ENCODE measurements around the gene CALML6. TPM values are rescaled to one million over a fixed set of nuclear protein-coding genes. Genes with fewer than 3 reads are reported as not detected.

CALML6 gene
- total and polyA plus RNA-seq, 2 of the 4 experiments (the other 2 are of a cell fraction) = 0.91 TPM; not detected in 1

- H3K27me3 ChIP-seq (ENCODE audit: control insufficient read depth, insufficient read depth, low read length) = peaks cover 13% of the 10 kb centered on the region
- H2BK20ac ChIP-seq (ENCODE audit: low read depth, low read length) = no peak overlapping the region
- 56% methylated on average over 9 of the region's 15 CpGs; no CpG with 5 or more reads in 1 of the 2 experiments for WGBS, 2 experiments (ENCODE audit: extremely low coverage in 2 of 2, insufficient read length in 1 of 2)
- no peak overlapping the region for H3K4ac ChIP-seq (ENCODE audit: low read depth, low read length)
- H2AK5ac ChIP-seq (ENCODE audit: low read depth, low read length) = no peak overlapping the region
- TF ChIP-seq USF2 (IDR thresholded peaks at IDR 0.05; ENCODE audit: low read depth, low read length) (no peak), RAD21 (IDR thresholded peaks at IDR 0.05; ENCODE audit: low read length) (no peak), NFE2L2 (IDR thresholded peaks at IDR 0.05; ENCODE audit: low read depth, low read length) (no peak), CHD1 (IDR thresholded peaks at IDR 0.05; ENCODE audit: low read depth, low read length) (no peak), RFX5 (IDR thresholded peaks at IDR 0.05; ENCODE audit: low read depth, low read length) (no peak), FOS (IDR thresholded peaks at IDR 0.05; ENCODE audit: low read depth, low read length) (no peak), CTCF (conservative IDR thresholded peaks at IDR 0.05; ENCODE audit: low read depth, low read length) (no peak), SMC3 (IDR thresholded peaks at IDR 0.05; ENCODE audit: low read depth, low read length) (no peak), BHLHE40 (IDR thresholded peaks at IDR 0.05; ENCODE audit: low read depth, low read length) (no peak), RCOR1 (IDR thresholded peaks at IDR 0.05; ENCODE audit: insufficient replicate concordance, low read length) (no peak), MAZ (IDR thresholded peaks at IDR 0.05; ENCODE audit: borderline replicate concordance, low read depth, low read length) (no peak), ELK1 (IDR thresholded peaks at IDR 0.05; ENCODE audit: borderline replicate concordance, low read depth, low read length) (no peak), MAFK (IDR thresholded peaks at IDR 0.05; ENCODE audit: low read depth, low read length) (no peak), POLR2A (IDR thresholded peaks at IDR 0.05; ENCODE audit: low read depth, low read length) (no peak), MXI1 (IDR thresholded peaks at IDR 0.05; ENCODE audit: borderline replicate concordance, low read depth, low read length) (no peak), CEBPB (IDR thresholded peaks at IDR 0.05; ENCODE audit: low read depth, low read length) (no peak)
- no peak overlapping the region for H3K23ac ChIP-seq (ENCODE audit: low read depth, low read length)
- dilution Hi-C loops (cut with HindIII; ENCODE audit: low sequenced_read_pairs, unreplicated experiment) (no loop called here), in situ Hi-C loops (cut with MboI; ENCODE audit: low sequenced_read_pairs) (no loop called here), intact Hi-C loops (cut with micrococcal nuclease) (no loop called here)
- POLR2A ChIA-PET (ENCODE audit: unreplicated experiment) = no interaction called here
- H3K56ac ChIP-seq (ENCODE audit: extremely low read depth, insufficient read depth, low read length) = no peak overlapping the region
- no peak overlapping the region for H2AK9ac ChIP-seq (replicated peaks; ENCODE audit: low read depth, low read length, poor library complexity)
- CTCF ChIA-PET = no interaction called here
- no peak overlapping the region for H3K4me3 ChIP-seq (ENCODE audit: insufficient read depth, low read depth, low read length)
- DNase-seq (no peak), ATAC-seq (ENCODE audit: low read depth) (no peak)
- H3K9me3 ChIP-seq (ENCODE audit: control insufficient read depth, insufficient read depth, low read length) = no peaks in the 10 kb centered on the region
- H3K9ac ChIP-seq (ENCODE audit: low read depth, low read length) = no peak overlapping the region
- H3K27ac ChIP-seq (ENCODE audit: insufficient read depth, low read length) = no peak overlapping the region
- no peak overlapping the region for H4K91ac ChIP-seq (ENCODE audit: insufficient read depth, low read depth, low read length)
- H2BK5ac ChIP-seq (ENCODE audit: low read depth, low read length, poor library complexity, severe bottlenecking) = no peak overlapping the region
- H3K9me1 ChIP-seq (ENCODE audit: insufficient read depth, low read length) = peaks cover 4% of the 10 kb centered on the region; the same call in 1 of the 2 replicates
- no peak overlapping the region for H3K4me2 ChIP-seq (ENCODE audit: low read depth, low read length)
- no peaks in the 10 kb centered on the region for H3K4me1 ChIP-seq (ENCODE audit: control insufficient read depth, insufficient read depth, low read length)
- no peak overlapping the region for H4K5ac ChIP-seq (ENCODE audit: low read depth, low read length)
- no peak overlapping the region for H4K8ac ChIP-seq (ENCODE audit: low read depth in 2 of 2, low read length in 2 of 2)
- no peaks in the 10 kb centered on the region for H3K79me1 ChIP-seq (ENCODE audit: low read depth in 1 of 2, low read length in 2 of 2)
- H4K20me1 ChIP-seq (ENCODE audit: insufficient read depth, low read length) = no peaks in the 10 kb centered on the region
- no peaks in the 10 kb centered on the region for H3K36me3 ChIP-seq (ENCODE audit: control insufficient read depth, insufficient read depth, low read length)
- no peak overlapping the region for H3K14ac ChIP-seq (replicated peaks; ENCODE audit: low read depth, low read length)
- no TSS peak for BruUV-seq (replicated peaks)
- H2BK120ac ChIP-seq (ENCODE audit: low read depth, low read length) = no peak overlapping the region
- no peak overlapping the region for H2AFZ ChIP-seq (replicated peaks; ENCODE audit: low read length, poor library complexity)
- no peak overlapping the region for H2BK15ac ChIP-seq (ENCODE audit: low read depth, low read length)
- no peak overlapping the region for H3K18ac ChIP-seq (ENCODE audit: low read depth, low read length)
These were observed 22.0 kb downstream of the CALML6 start for GRCh38 chr1:1937061-1937460.

All from IMR-90 (cell line).